ENCODE measurements around the gene WEE1.
"Not testable (repeated sequence)": the region's sequence is repeated elsewhere in the genome, so short reads cannot be mapped to it uniquely, and the experiment has no call there.

Gene WEE1

DNA sequence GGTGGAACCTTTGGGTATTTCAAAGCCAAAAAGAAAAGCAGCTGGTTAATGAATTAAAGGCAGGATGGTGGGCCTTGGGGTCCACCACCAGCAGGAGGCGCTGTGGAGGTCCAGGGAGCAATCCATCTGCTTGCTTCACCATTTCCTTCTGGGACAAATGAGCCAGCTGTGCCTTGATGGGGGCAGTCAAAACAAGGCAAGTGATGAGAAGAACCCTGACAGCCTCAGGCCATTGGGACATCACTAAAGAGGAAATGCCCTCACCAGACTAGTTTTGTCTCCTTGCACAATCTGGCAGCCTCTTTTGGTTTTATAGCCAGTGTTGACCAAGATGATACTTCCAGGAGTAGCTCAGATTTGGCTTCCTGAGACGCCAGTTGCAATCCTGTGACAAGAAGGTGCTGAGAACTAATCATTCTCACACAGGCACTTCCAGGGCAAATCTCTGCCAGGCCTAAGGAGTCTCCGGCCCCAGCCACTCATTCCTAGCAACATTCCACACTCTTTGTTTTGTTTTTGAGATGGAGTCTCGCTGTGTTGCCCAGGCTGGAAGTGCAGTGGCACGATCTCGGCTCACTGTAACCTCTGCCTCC, 38.2 kb upstream of the WEE1 start:
- DNase-seq (ENCODE audit: low read depth) = peak; percentile 73
- H3K4me3 ChIP-seq (ENCODE audit: control insufficient read depth, low read depth, low read length) = no peak overlapping the region
- TF ChIP-seq CTCF (IDR thresholded peaks at IDR 0.05; ENCODE audit: control insufficient read depth, insufficient read depth, low read depth, low read length, missing control alignments) = peak; percentile 82

DNA sequence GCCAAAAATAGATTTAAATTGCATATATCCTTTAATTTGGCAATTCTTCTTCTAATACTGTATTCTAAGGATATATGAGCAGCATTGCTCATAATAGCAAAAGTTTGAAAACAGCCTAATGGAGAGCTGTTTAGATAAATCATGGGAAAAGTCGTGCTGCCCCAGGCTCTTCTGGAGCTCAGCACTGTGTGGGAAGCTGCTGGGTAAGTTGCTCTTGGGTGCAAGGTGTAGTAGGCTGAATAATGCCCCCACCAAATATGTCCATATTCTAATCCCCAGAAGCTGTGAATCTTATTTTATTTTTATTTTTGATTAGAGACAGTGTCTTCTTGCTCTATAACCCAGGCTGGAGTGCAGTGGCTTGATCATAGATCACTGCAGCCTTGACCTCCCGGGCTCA, 34.9 kb upstream of the WEE1 start:
- DNase-seq (ENCODE audit: low read depth) = no peak
- no peak for TF ChIP-seq CTCF (IDR thresholded peaks at IDR 0.05; ENCODE audit: control insufficient read depth, insufficient read depth, low read depth, low read length, missing control alignments)
- H3K4me3 ChIP-seq (ENCODE audit: control insufficient read depth, low read depth, low read length) = no peak overlapping the region

GRCh38 chr11:9549216-9549615, 24.3 kb upstream of the WEE1 start:
- not testable (repeated sequence) for DNase-seq (ENCODE audit: low read depth); H3K4me3 ChIP-seq (ENCODE audit: control insufficient read depth, low read depth, low read length)

DNA sequence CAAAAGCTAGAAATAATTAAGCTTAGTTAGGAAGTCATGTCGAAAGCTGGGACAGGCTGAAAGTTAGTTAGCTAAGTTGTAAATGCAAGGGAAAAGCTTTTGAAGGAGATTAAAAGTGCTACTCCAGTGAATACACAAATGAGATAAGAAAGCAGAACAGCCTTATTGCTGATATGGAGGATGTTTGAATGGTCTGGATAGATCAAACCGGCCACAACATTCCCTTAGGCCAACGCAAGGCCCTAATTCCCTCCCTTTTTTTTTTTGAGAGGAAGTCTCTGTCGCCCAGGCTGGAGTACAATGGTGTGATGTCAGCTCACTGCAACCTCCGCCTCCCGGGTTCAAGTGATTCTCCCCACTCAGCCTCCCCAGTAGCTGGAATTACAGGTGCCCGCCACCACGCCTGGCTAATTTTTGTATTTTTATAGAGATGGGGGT, 23.3 kb upstream of the WEE1 start:
- TF ChIP-seq CTCF (IDR thresholded peaks at IDR 0.05; ENCODE audit: control insufficient read depth, insufficient read depth, low read depth, low read length, missing control alignments) = no peak
- no peak overlapping the region for H3K4me3 ChIP-seq (ENCODE audit: control insufficient read depth, low read depth, low read length)
- no peak for DNase-seq (ENCODE audit: low read depth)

DNA sequence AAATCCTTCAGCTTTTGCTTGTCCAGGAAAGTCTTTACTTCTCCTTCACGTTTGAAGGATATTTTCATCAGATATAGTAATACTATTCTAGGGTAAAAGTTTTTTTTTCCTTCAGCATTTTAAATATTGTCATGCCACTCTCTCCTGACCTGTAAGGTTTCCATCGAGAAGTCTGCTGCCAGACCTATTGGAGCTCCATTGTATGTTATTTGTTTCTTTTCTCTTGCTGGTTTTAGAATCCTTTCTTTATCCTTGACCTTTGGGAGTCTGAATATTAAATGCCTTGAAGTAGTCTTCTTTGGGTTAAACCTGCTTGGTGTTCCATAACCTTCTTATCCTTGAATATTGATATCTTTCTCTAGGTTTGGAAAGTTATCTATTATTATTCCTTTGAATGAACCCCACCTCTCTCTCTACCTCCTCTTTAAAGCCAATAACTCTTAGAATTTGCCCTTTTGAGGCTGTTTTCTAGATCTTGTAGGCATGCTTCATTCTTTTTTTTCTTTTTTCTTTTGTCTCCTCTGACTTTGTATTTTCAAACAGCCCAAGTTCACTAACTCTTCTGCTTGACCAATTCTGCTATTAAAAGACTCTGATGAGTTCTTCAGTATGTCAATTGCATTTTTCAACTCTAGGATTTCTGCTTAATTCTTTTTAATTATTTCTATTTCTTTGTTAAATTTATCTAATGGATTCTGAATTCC, 12.0 kb upstream of the WEE1 start:
- DNase-seq (ENCODE audit: low read depth) = no peak
- H3K4me3 ChIP-seq (ENCODE audit: control insufficient read depth, low read depth, low read length) = no peak overlapping the region
- no peak for TF ChIP-seq CTCF (IDR thresholded peaks at IDR 0.05; ENCODE audit: control insufficient read depth, insufficient read depth, low read depth, low read length, missing control alignments)

GRCh38 chr11:9562716-9563115, 10.8 kb upstream of the WEE1 start:
- TF ChIP-seq CTCF (IDR thresholded peaks at IDR 0.05; ENCODE audit: control insufficient read depth, insufficient read depth, low read depth, low read length, missing control alignments) = no peak
- no peak for DNase-seq (ENCODE audit: low read depth)
- no peak overlapping the region for H3K4me3 ChIP-seq (ENCODE audit: control insufficient read depth, low read depth, low read length)

DNA sequence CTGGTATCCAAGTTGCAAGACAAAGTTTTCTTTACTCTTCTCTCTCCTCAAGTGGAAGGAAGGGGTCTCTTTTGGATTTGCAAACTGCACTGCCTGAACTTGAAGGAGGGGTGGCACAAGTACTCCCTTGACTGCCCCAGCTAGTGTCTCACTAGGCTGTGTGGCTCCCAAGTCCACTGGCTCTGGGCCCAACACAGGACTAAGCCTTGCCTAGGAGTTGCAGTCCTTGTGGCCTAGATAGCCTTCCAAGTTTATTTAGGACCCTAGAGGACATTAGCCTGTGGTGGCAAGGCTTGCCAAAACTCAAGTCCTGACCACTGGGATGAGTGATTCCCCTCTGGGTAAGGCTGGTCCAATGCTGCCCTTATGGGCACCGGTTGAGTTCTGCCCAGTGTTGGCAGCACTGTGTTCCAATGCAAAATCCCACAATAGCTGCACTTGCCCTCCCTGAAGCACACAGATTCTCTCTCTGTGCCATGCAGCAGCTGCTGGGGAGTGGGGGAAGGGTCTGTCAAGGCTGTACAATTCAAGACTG, 10.2 kb upstream of the WEE1 start:
- no peak for DNase-seq (ENCODE audit: low read depth)
- no peak for TF ChIP-seq CTCF (IDR thresholded peaks at IDR 0.05; ENCODE audit: control insufficient read depth, insufficient read depth, low read depth, low read length, missing control alignments)
- no peak overlapping the region for H3K4me3 ChIP-seq (ENCODE audit: control insufficient read depth, low read depth, low read length)

Data from AG09309 (cell line).